Activated B cell treated with CpG ODN at 0.5 μM for 24 hours (primary cell): ENCODE measurements around the gene CSF1. TPM values are rescaled to one million over a fixed set of nuclear protein-coding genes. Genes with fewer than 3 reads are reported as not detected.

Source experiments
- ATAC-seq: fragments of 200-7000 bp; cut with Tn5 transposase; one replicate; pipeline ENCODE4 v1.10.0; 2021; ENCODE audit warnings: low read depth, mild to moderate bottlenecking, moderate library complexity
- CTCF ChIA-PET: fragments of 350-600 bp; sonication (Branson Sonifier 250); formaldehyde crosslinking; loops from one replicate; lab custom pipeline; 2021; ENCODE audit warnings: antibody characterized with exemption; lab: Charles Lee
- POLR2A ChIA-PET: fragments of 350-600 bp; sonication (Branson Sonifier 250); formaldehyde crosslinking; loops from one replicate; lab custom pipeline; 2021; ENCODE audit warnings: antibody characterized with exemption; lab: Charles Lee
- DNase-seq: peaks from one replicate; pipeline ENCODE4 v3.0.0; 2022
- H3K27ac Mint-ChIP-seq: one replicate; pipeline ENCODE4 v1.8.0; 2020; ENCODE audit warnings: mixed read lengths
- H3K27me3 Mint-ChIP-seq: one replicate; pipeline ENCODE4 v1.8.0; 2021; ENCODE audit warnings: mixed read lengths
- H3K36me3 Mint-ChIP-seq: one replicate; pipeline ENCODE4 v1.8.0; 2021; ENCODE audit warnings: low read depth, mixed read lengths
- H3K4me1 Mint-ChIP-seq: one replicate; pipeline ENCODE4 v1.8.0; 2021; ENCODE audit warnings: mixed read lengths
- H3K4me3 Mint-ChIP-seq: one replicate; pipeline ENCODE4 v1.8.0; 2020; ENCODE audit warnings: mild to moderate bottlenecking, mixed read lengths
- H3K9me3 Mint-ChIP-seq: one replicate; pipeline ENCODE4 v1.8.0; 2020; ENCODE audit warnings: mixed read lengths
- CTCF ChIP-seq: fragments of 200-600 bp; IDR thresholded peaks from one replicate; pipeline ENCODE4 v1.8.0; 2022; ENCODE audit warnings: antibody characterized with exemption, mild to moderate bottlenecking
- intact Hi-C: fragments of 100-400 bp; cut with micrococcal nuclease; formaldehyde crosslinking; loops from one replicate; pipeline ENCODE4 v1.15.1; 2024
- total RNA-seq: library from RNA; stranded (reverse); gene quantifications from 2 replicates; pipeline ENCODE4 v1.2.3, GENCODE V29; 2022

CSF1 gene
- total RNA-seq, 1 donor from 2014 or later = 2.0 TPM

- Mint-ChIP-seq H3K9me3 (no peaks in the 10 kb centered on the region), H3K4me3 (peak overlapping the region; percentile 29), H3K27me3 (peaks cover 15% of the 10 kb centered on the region), H3K36me3 (no peaks in the 10 kb centered on the region), H3K4me1 (peaks cover 63% of the 10 kb centered on the region), H3K27ac (peak overlapping the region; percentile 1)
- ATAC-seq = peak; percentile 25
- no peak for DNase-seq
- intact Hi-C loops = loop anchor here (1.0 to 2.0 kb wide), 2 partner anchors 18 to 71 kb away; no protein-coding TSS in a partner anchor
- POLR2A ChIA-PET = interaction anchor here (1.0 to 2.3 kb wide), 7 partner anchors 7 to 147 kb away, joined by 3 to 8 read pairs (median 4); partner anchors contain the start of gene STRIP1
- no peak for TF ChIP-seq CTCF
- CTCF ChIA-PET = interaction anchor here (1.2 to 2.5 kb wide), 3 partner anchors 94 to 97 kb away, joined by 3 to 10 read pairs (median 3); partner anchors contain the start of gene AHCYL1
These were observed 22.8 kb upstream of the CSF1 start for GRCh38 chr1:109887884-109888283.

- Mint-ChIP-seq H3K9me3 (no peaks in the 10 kb centered on the region), H3K36me3 (no peaks in the 10 kb centered on the region), H3K4me1 (peaks cover 59% of the 10 kb centered on the region), H3K4me3 (peak overlapping the region; percentile 9), H3K27me3 (peaks cover 15% of the 10 kb centered on the region), H3K27ac (no peak overlapping the region)
- ChIA-PET POLR2A (interaction anchor here (1.0 kb wide), 1 partner anchor 12 kb away, joined by 3 read pairs; no protein-coding TSS in a partner anchor), CTCF (no interaction called here)
- no peak for ATAC-seq
- no peak for TF ChIP-seq CTCF
- intact Hi-C loops = no loop called here
- no peak for DNase-seq
These were observed 21.6 kb upstream of the CSF1 start for GRCh38 chr1:109889094-109889493.

- H3K36me3 Mint-ChIP-seq = no peaks in the 10 kb centered on the region
- H3K27me3 Mint-ChIP-seq = peaks cover 15% of the 10 kb centered on the region
- H3K4me3 Mint-ChIP-seq = no peak overlapping the region
- H3K27ac Mint-ChIP-seq = no peak overlapping the region
- POLR2A ChIA-PET = no interaction called here
- intact Hi-C loops = no loop called here
- peaks cover 54% of the 10 kb centered on the region for H3K4me1 Mint-ChIP-seq
- CTCF ChIA-PET = interaction anchor here (1.0 kb wide), 1 partner anchor 94 kb away, joined by 4 read pairs; the partner anchor contains the start of gene AHCYL1
- no peak for TF ChIP-seq CTCF
- no peaks in the 10 kb centered on the region for H3K9me3 Mint-ChIP-seq
- ATAC-seq = no peak
- no peak for DNase-seq
These were observed 20.3 kb upstream of the CSF1 start for GRCh38 chr1:109890115-109890953.

- no peak for TF ChIP-seq CTCF
- intact Hi-C loops = no loop called here
- Mint-ChIP-seq H3K27ac (peak overlapping the region; percentile 33), H3K4me3 (no peak overlapping the region), H3K27me3 (peaks cover 15% of the 10 kb centered on the region), H3K9me3 (no peaks in the 10 kb centered on the region), H3K4me1 (peaks cover 39% of the 10 kb centered on the region), H3K36me3 (no peaks in the 10 kb centered on the region)
- ATAC-seq = no peak
- ChIA-PET POLR2A (no interaction called here), CTCF (no interaction called here)
- DNase-seq = no peak
These were observed 18.7 kb upstream of the CSF1 start for GRCh38 chr1:109891930-109892329.

GRCh38 chr1:109892561-109893368, 17.9 kb upstream of the CSF1 start:
- Mint-ChIP-seq H3K27ac (no peak overlapping the region), H3K9me3 (no peaks in the 10 kb centered on the region), H3K36me3 (no peaks in the 10 kb centered on the region), H3K4me3 (no peak overlapping the region), H3K4me1 (peaks cover 31% of the 10 kb centered on the region), H3K27me3 (peaks cover 15% of the 10 kb centered on the region)
- intact Hi-C loops = no loop called here
- TF ChIP-seq CTCF = no peak
- POLR2A ChIA-PET = no interaction called here
- CTCF ChIA-PET = no interaction called here
- no peak for ATAC-seq
- no peak for DNase-seq
